OCI-LY1 (cell line): Measurements from ENCODE around the gene SH3BGRL2.

ENCODE experiments used
- H2AFZ ChIP-seq: fragments of 200-600 bp; sonication (generic), shearing (Covaris generic); 2 replicates; pipeline ENCODE4 v1.6.0; 2014; ENCODE audit warnings: antibody characterized with exemption, mild to moderate bottlenecking, low read length
- H3F3A ChIP-seq: fragments of 200-600 bp; sonication (generic), shearing (Covaris generic); 2 replicates; pipeline ENCODE4 v1.6.0; 2014; ENCODE audit warnings: mild to moderate bottlenecking, antibody characterized with exemption, low read length, moderate library complexity; ENCODE audit not compliant: insufficient read depth
- H3K27ac ChIP-seq: fragments of 200-600 bp; sonication (generic); 2 replicates; pipeline ENCODE4 v1.5.1; 2014; ENCODE audit warnings: low read length, mixed run types, mild to moderate bottlenecking, low read depth; ENCODE audit not compliant: poor library complexity, severe bottlenecking
- H3K27me3 ChIP-seq: fragments of 200-600 bp; sonication (generic); 2 replicates; pipeline ENCODE4 v1.6.0; 2014; ENCODE audit warnings: antibody characterized with exemption, mild to moderate bottlenecking, low read length, moderate library complexity; ENCODE audit not compliant: insufficient read depth
- H3K36me3 ChIP-seq: fragments of 200-600 bp; sonication (generic); 2 replicates; pipeline ENCODE4 v1.6.1; 2014; ENCODE audit warnings: mild to moderate bottlenecking, antibody characterized with exemption, low read length, moderate library complexity, mixed read lengths; ENCODE audit not compliant: insufficient read depth
- H3K4me1 ChIP-seq: fragments of 200-600 bp; sonication (generic); 2 replicates; pipeline ENCODE4 v1.5.1; 2014; ENCODE audit warnings: mild to moderate bottlenecking, low read length, moderate library complexity; ENCODE audit not compliant: insufficient read depth, severe bottlenecking
- H3K4me2 ChIP-seq: fragments of 200-600 bp; sonication (generic), shearing (Covaris generic); 2 replicates; pipeline ENCODE4 v1.6.1; 2014; ENCODE audit warnings: low read length
- H3K4me3 ChIP-seq: fragments of 200-600 bp; sonication (generic); 2 replicates; pipeline ENCODE4 v1.5.1; 2014; ENCODE audit warnings: low read length, low read depth, mild to moderate bottlenecking, mixed read lengths; ENCODE audit not compliant: poor library complexity, severe bottlenecking
- H3K79me2 ChIP-seq: fragments of 200-600 bp; shearing (Covaris generic); 2 replicates; pipeline ENCODE4 v1.6.1; 2016; ENCODE audit warnings: mixed run types, low read length, mixed read lengths; ENCODE audit not compliant: insufficient read depth
- H3K9ac ChIP-seq: fragments of 200-600 bp; sonication (generic), shearing (Covaris generic); 2 replicates; pipeline ENCODE4 v1.6.1; 2014; ENCODE audit warnings: mild to moderate bottlenecking, low read length, mixed read lengths
- H3K9me2 ChIP-seq: fragments of 200-600 bp; sonication (generic), shearing (Covaris generic); 2 replicates; pipeline ENCODE4 v1.6.1; 2014; ENCODE audit warnings: low read depth, mild to moderate bottlenecking, low read length, mixed read lengths
- H3K9me3 ChIP-seq: fragments of 200-600 bp; shearing (Covaris generic); 2 replicates; pipeline ENCODE4 v1.6.1; 2014; ENCODE audit warnings: low read length, mixed read lengths
- H4K20me1 ChIP-seq: fragments of 200-600 bp; sonication (generic), shearing (Covaris generic); 2 replicates; pipeline ENCODE4 v1.6.0; 2016; ENCODE audit warnings: mild to moderate bottlenecking, low read length; ENCODE audit not compliant: insufficient read depth
- EZH2 ChIP-seq: fragments of 200-600 bp; sonication (generic), shearing (Covaris generic); IDR thresholded peaks from 2 replicates; pipeline ENCODE4 v1.8.0; 2017; ENCODE audit warnings: borderline replicate concordance, mixed run types, mild to moderate bottlenecking, antibody characterized with exemption, low read length, moderate library complexity, mixed read lengths
- TF ChIP-seq, protein P1 (sequence below): fragments of 200-600 bp; sonication (generic), shearing (Covaris generic); IDR thresholded peaks from 2 replicates; pipeline ENCODE4 v1.5.1; 2017; ENCODE audit warnings: mild to moderate bottlenecking, antibody characterized with exemption, low read length, moderate library complexity, mixed read lengths

Gene SH3BGRL2

DNA sequence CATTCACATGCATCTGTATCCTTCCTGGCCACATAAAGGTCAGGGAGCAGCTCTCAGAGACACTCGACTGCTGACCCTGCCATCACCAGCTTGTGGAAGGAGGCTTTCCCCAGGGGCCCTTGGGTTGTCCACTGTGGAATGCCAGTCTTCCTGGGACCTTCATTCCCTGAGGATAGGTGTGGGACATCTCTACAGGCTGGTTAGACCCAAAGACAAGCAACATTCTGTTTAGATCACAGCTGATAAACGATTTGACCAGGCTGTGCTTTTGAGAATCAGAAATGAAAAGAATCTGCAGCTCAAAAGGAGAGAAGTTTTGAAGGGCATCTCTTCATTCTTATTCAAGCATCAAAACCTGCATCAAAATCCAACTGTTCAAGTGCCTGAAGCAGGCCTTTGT, 18.2 kb upstream of the SH3BGRL2 start:
- Histone ChIP-seq H3K27me3 (no peaks in the 10 kb centered on the region), H4K20me1 (no peaks in the 10 kb centered on the region), H3K27ac (no peak overlapping the region), H3K9ac (no peak overlapping the region), H3K36me3 (no peaks in the 10 kb centered on the region), H2AFZ (no peak overlapping the region), H3K9me3 (no peaks in the 10 kb centered on the region), H3K4me3 (no peak overlapping the region), H3K4me2 (no peak overlapping the region), H3K9me2 (no peaks in the 10 kb centered on the region), H3K79me2 (no peaks in the 10 kb centered on the region), H3F3A (no peaks in the 10 kb centered on the region), H3K4me1 (no peaks in the 10 kb centered on the region)
- TF ChIP-seq, protein P1, sequence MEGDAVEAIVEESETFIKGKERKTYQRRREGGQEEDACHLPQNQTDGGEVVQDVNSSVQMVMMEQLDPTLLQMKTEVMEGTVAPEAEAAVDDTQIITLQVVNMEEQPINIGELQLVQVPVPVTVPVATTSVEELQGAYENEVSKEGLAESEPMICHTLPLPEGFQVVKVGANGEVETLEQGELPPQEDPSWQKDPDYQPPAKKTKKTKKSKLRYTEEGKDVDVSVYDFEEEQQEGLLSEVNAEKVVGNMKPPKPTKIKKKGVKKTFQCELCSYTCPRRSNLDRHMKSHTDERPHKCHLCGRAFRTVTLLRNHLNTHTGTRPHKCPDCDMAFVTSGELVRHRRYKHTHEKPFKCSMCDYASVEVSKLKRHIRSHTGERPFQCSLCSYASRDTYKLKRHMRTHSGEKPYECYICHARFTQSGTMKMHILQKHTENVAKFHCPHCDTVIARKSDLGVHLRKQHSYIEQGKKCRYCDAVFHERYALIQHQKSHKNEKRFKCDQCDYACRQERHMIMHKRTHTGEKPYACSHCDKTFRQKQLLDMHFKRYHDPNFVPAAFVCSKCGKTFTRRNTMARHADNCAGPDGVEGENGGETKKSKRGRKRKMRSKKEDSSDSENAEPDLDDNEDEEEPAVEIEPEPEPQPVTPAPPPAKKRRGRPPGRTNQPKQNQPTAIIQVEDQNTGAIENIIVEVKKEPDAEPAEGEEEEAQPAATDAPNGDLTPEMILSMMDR, result no peak
- TF ChIP-seq EZH2, result no peak

DNA sequence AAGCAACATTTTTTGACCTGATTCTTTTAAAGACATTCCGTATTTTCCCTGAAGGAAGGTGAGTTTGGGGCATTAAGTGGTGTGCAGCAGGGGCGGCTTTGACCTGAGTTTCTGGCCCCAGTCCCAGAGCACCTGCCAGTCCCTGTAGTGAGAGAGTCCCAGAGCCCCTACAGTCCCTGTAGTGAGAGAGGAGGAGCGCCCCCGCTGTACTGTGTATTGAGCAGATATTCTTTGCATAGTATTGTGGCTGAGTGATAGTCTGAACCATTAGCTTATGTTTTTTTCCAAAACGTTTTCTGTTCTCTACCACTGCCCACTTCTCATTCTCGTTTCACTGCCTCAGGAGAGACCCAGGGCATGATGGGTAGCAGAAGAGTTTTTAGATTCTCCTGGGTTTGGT, 17.2 kb upstream of the SH3BGRL2 start:
- Histone ChIP-seq H4K20me1 (no peaks in the 10 kb centered on the region), H3K36me3 (no peaks in the 10 kb centered on the region), H3K9me2 (no peaks in the 10 kb centered on the region), H3F3A (no peaks in the 10 kb centered on the region), H3K27me3 (no peaks in the 10 kb centered on the region), H3K9me3 (no peaks in the 10 kb centered on the region), H3K4me2 (no peak overlapping the region), H3K79me2 (no peaks in the 10 kb centered on the region), H2AFZ (no peak overlapping the region), H3K4me3 (no peak overlapping the region), H3K9ac (no peak overlapping the region), H3K4me1 (no peaks in the 10 kb centered on the region), H3K27ac (no peak overlapping the region)
- no peak for TF ChIP-seq EZH2
- TF ChIP-seq, protein P1, result no peak

DNA sequence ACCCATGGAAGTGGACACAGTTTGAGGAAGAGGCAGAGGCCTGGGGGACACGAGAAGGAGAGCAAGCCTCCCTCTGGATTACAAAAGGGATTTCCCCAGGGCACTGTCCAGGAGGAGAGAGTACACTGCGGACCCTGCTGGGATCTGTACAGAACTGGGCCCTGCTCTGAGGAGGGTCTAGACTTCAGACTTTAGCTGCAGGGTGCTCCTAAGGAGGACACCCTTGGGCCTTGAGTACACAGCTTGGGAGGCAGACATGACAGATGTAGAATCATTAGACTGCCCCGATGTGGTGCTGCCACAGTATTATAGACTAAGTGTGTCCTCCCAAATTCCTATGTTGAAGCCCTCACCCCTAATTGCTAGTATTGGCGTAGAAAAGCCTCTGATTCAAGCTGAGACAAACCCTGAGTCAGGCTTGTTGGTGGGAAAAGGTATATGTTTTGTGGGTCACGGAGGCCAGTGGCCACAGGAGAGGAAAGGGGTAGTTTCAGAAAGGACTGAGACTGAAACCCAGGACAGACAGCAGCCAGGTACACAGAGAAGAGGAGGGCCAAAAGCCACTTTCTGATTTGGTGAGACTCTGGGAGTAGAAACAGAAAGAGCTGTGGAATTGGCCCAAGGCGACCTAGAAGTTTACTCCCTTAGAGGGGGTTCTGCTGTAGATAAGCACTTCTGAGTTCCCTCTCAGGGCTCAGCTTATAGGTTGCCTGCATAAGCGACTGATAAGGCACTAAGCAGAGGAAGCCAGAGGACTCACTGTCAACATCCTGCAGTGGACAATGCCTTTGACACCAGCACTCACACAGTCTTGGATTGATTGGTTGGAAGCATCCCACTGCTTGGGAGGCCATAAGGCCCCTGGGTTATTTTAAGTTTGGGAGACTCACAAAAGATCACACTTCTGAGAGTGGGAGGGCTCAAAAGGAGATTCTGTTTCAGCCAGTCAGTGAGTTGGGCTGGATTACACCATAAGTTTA, 16.5 kb upstream of the SH3BGRL2 start:
- no peaks in the 10 kb centered on the region for H3F3A ChIP-seq
- no peaks in the 10 kb centered on the region for H3K9me3 ChIP-seq
- no peaks in the 10 kb centered on the region for H3K36me3 ChIP-seq
- H3K79me2 ChIP-seq, result no peaks in the 10 kb centered on the region
- no peak overlapping the region for H3K9ac ChIP-seq
- H3K4me1 ChIP-seq, result no peaks in the 10 kb centered on the region
- TF ChIP-seq, protein P1, result no peak
- no peak overlapping the region for H3K27ac ChIP-seq
- no peak overlapping the region for H2AFZ ChIP-seq
- H3K27me3 ChIP-seq, result no peaks in the 10 kb centered on the region; the same call in 1 of the 2 replicates
- no peaks in the 10 kb centered on the region for H4K20me1 ChIP-seq
- no peaks in the 10 kb centered on the region for H3K9me2 ChIP-seq
- H3K4me3 ChIP-seq, result no peak overlapping the region
- H3K4me2 ChIP-seq, result no peak overlapping the region
